Colonic mucosa (tissue), 4 donors: Measurements from ENCODE around the gene GNG2. TPM values are rescaled to one million over a fixed set of nuclear protein-coding genes. Genes with fewer than 3 reads are reported as not detected.

Source experiments
- DNase-seq: peaks from one replicate; pipeline ENCODE4 v3.0.0-alpha.2; 2020
- H3K27ac ChIP-seq: fragments of 200-600 bp; one replicate; pipeline ENCODE4 v1.8.0; 2021
- H3K27me3 ChIP-seq: fragments of 200-600 bp; one replicate; pipeline ENCODE4 v1.8.0; 2021
- H3K36me3 ChIP-seq: fragments of 200-600 bp; one replicate; pipeline ENCODE4 v1.8.0; 2021
- H3K4me1 ChIP-seq: fragments of 200-600 bp; one replicate; pipeline ENCODE4 v1.8.0; 2021; ENCODE audit warnings: mild to moderate bottlenecking
- H3K4me3 ChIP-seq: fragments of 200-600 bp; one replicate; pipeline ENCODE4 v1.8.0; 2021
- H3K9ac ChIP-seq, 2 donors: one replicate each; pipeline ENCODE4 v1.7.0; 2013; ENCODE audit warnings: control low read depth in 2 of 2, low read depth in 2 of 2, low read length in 2 of 2
- H3K9me3 ChIP-seq: fragments of 200-600 bp; one replicate; pipeline ENCODE4 v1.8.0; 2021
- CTCF ChIP-seq: fragments of 200-600 bp; IDR thresholded peaks from one replicate; pipeline ENCODE4 v1.8.0; 2022; ENCODE audit warnings: antibody characterized with exemption, mild to moderate bottlenecking
- intact Hi-C: fragments of 100-400 bp; cut with DNase I; formaldehyde crosslinking; loops from one replicate; pipeline ENCODE4 v1.14.1; 2022
- total RNA-seq, 2 donors: library from RNA; stranded (reverse); fragmentation: NEBNext Ultra II Directional in 1 of 2; extraction: Animal tissue kit (Norgen Biotek cat#: 25700) in 1 of 2; gene quantifications; one replicate each; pipeline ENCODE4 v1.2.1, GENCODE V29; 2021
- donor health status: healthy.
- donor health status: DM: no; HTN: no; CAD: no.
- donor health status: DM: no; HTN: no; CAD: no.

Gene GNG2
- total RNA-seq, 2 donors from 2014 or later = 4.9 to 18.2 TPM

- intact Hi-C loops = loop anchor here (10.0 kb wide), 1 partner anchor 475 kb away; no protein-coding TSS in a partner anchor
- no peak overlapping the region for H3K27ac ChIP-seq
- H3K4me1 ChIP-seq = no peaks in the 10 kb centered on the region
- H3K9me3 ChIP-seq = no peaks in the 10 kb centered on the region
- no peak overlapping the region for H3K9ac ChIP-seq
- H3K36me3 ChIP-seq = peaks cover 5% of the 10 kb centered on the region
- DNase-seq = no peak
- TF ChIP-seq CTCF = no peak
- H3K27me3 ChIP-seq = no peaks in the 10 kb centered on the region
- H3K4me3 ChIP-seq = no peak overlapping the region
Observed at GRCh38 chr14:52000019-52000582, 139.7 kb downstream of the GNG2 start.

- intact Hi-C loops = loop anchor here (10.0 kb wide), 1 partner anchor 474 kb away; no protein-coding TSS in a partner anchor
- no peak for DNase-seq
- Histone ChIP-seq H3K9me3 (no peaks in the 10 kb centered on the region), H3K27ac (no peak overlapping the region), H3K9ac (no peak overlapping the region), H3K4me3 (no peak overlapping the region), H3K27me3 (no peaks in the 10 kb centered on the region), H3K4me1 (no peaks in the 10 kb centered on the region), H3K36me3 (peaks cover 5% of the 10 kb centered on the region)
- no peak for TF ChIP-seq CTCF
Observed at GRCh38 chr14:52000696-52001095, 140.3 kb downstream of the GNG2 start.

- no peak overlapping the region for H3K27ac ChIP-seq
- no peak for TF ChIP-seq CTCF
- H3K9ac ChIP-seq = no peak overlapping the region
- H3K4me3 ChIP-seq = no peak overlapping the region
- H3K9me3 ChIP-seq = no peaks in the 10 kb centered on the region
- no peaks in the 10 kb centered on the region for H3K27me3 ChIP-seq
- intact Hi-C loops = loop anchor here (10.0 kb wide), 1 partner anchor 472 kb away; no protein-coding TSS in a partner anchor
- no peaks in the 10 kb centered on the region for H3K4me1 ChIP-seq
- DNase-seq = no peak
- H3K36me3 ChIP-seq = peaks cover 5% of the 10 kb centered on the region
Observed at GRCh38 chr14:52002542-52002941, 142.1 kb downstream of the GNG2 start.

- H3K9ac ChIP-seq = no peak overlapping the region
Observed at GRCh38 chr14:52003324-52003723, 142.9 kb downstream of the GNG2 start.

GRCh38 chr14:52005625-52006024 is 145.2 kb downstream of the GNG2 start:
- TF ChIP-seq CTCF = no peak
- H3K9ac ChIP-seq = no peak overlapping the region
- H3K36me3 ChIP-seq = peaks cover 5% of the 10 kb centered on the region
- H3K4me3 ChIP-seq = no peak overlapping the region
- H3K9me3 ChIP-seq = no peaks in the 10 kb centered on the region
- H3K4me1 ChIP-seq = no peaks in the 10 kb centered on the region
- no peak for DNase-seq
- no peaks in the 10 kb centered on the region for H3K27me3 ChIP-seq
- no peak overlapping the region for H3K27ac ChIP-seq
- intact Hi-C loops = loop anchor here (10.0 kb wide), 1 partner anchor 469 kb away; no protein-coding TSS in a partner anchor

More at GRCh38 chr14:52003324-52003723, 142.9 kb downstream of the GNG2 start:
- no peak overlapping the region for H3K4me3 ChIP-seq
- H3K27ac ChIP-seq = no peak overlapping the region
- intact Hi-C loops = loop anchor here (10.0 kb wide), 1 partner anchor 471 kb away; no protein-coding TSS in a partner anchor
- DNase-seq = no peak
- TF ChIP-seq CTCF = no peak
- H3K36me3 ChIP-seq = peaks cover 5% of the 10 kb centered on the region
- no peaks in the 10 kb centered on the region for H3K27me3 ChIP-seq
- no peaks in the 10 kb centered on the region for H3K9me3 ChIP-seq
- H3K4me1 ChIP-seq = no peaks in the 10 kb centered on the region
